ENCODE results near the gene CCDC85A.

GRCh38 chr2:56285224-56285623 is 101.4 kb downstream of the CCDC85A start:
- TF ChIP-seq CTCF (IDR thresholded peaks at IDR 0.05 in 8 of 11, conservative IDR thresholded peaks at IDR 0.05 in 3 of 11) (no peak), POLR2AphosphoS5 (IDR thresholded peaks at IDR 0.05) (no peak)

Data from spleen (tissue), 7 donors.